Nephron progenitor cell (in vitro differentiated cells): Measurements from ENCODE around the gene GTPBP4.

Source experiments
- DNase-seq: peaks from one replicate; pipeline ENCODE4 v3.0.0; 2021
- H3K27ac Mint-ChIP-seq: 2 replicates; pipeline ENCODE4 v1.8.0; 2021; ENCODE audit warnings: mild to moderate bottlenecking, moderate library complexity, mixed read lengths
- H3K27me3 Mint-ChIP-seq: 2 replicates; pipeline ENCODE4 v1.8.0; 2021; ENCODE audit warnings: mild to moderate bottlenecking, low read depth, mixed read lengths; ENCODE audit not compliant: poor library complexity
- H3K36me3 Mint-ChIP-seq: 2 replicates; pipeline ENCODE4 v1.8.0; 2021; ENCODE audit warnings: low read depth, mixed read lengths
- H3K4me1 Mint-ChIP-seq: 2 replicates; pipeline ENCODE4 v1.8.0; 2021; ENCODE audit warnings: mixed read lengths
- H3K4me3 Mint-ChIP-seq: 2 replicates; pipeline ENCODE4 v1.8.0; 2021; ENCODE audit warnings: mild to moderate bottlenecking, moderate library complexity, mixed read lengths
- H3K9me3 Mint-ChIP-seq: 2 replicates; pipeline ENCODE4 v1.8.0; 2021; ENCODE audit warnings: mild to moderate bottlenecking, moderate library complexity, mixed read lengths
- TF ChIP-seq, protein P1 (sequence below): fragments of 200-600 bp; sonication (generic); IDR thresholded peaks from 2 replicates; pipeline ENCODE4 v1.5.0; 2021; ENCODE audit warnings: antibody characterized with exemption

GTPBP4 gene

GRCh38 chr10:988667-989545, 672 bp downstream of the GTPBP4 start:
- Mint-ChIP-seq H3K36me3 (peaks cover 34% of the 10 kb centered on the region), H3K4me3 (peak overlapping the region; percentile 93), H3K27ac (peak overlapping the region; percentile 64), H3K27me3 (peaks cover 3% of the 10 kb centered on the region), H3K4me1 (peaks cover 25% of the 10 kb centered on the region), H3K9me3 (no peaks in the 10 kb centered on the region)
- TF ChIP-seq, protein P1, sequence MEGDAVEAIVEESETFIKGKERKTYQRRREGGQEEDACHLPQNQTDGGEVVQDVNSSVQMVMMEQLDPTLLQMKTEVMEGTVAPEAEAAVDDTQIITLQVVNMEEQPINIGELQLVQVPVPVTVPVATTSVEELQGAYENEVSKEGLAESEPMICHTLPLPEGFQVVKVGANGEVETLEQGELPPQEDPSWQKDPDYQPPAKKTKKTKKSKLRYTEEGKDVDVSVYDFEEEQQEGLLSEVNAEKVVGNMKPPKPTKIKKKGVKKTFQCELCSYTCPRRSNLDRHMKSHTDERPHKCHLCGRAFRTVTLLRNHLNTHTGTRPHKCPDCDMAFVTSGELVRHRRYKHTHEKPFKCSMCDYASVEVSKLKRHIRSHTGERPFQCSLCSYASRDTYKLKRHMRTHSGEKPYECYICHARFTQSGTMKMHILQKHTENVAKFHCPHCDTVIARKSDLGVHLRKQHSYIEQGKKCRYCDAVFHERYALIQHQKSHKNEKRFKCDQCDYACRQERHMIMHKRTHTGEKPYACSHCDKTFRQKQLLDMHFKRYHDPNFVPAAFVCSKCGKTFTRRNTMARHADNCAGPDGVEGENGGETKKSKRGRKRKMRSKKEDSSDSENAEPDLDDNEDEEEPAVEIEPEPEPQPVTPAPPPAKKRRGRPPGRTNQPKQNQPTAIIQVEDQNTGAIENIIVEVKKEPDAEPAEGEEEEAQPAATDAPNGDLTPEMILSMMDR = no peak
- no peak for DNase-seq

DNA sequence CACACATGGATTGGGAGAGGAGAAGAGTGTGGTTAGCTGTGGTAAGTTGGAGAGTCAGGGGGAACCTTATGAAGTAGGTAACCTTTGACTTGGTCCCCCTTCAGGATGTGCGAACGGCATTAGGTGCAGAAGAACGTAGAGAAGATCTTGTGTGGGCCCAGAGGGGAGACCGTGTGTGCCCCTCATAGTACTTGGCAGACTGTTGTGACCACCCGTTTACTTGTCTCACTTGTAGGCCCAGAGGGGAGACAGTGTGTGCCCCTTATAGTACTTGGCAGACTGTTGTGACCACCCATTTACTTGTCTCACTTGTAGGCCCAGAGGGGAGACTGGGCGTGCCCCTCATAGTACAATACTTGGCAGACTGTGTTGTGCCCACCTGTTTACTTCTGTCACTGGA, 2.6 kb downstream of the GTPBP4 start:
- TF ChIP-seq, protein P1 = no peak
- peaks cover 53% of the 10 kb centered on the region for H3K36me3 Mint-ChIP-seq
- no peak overlapping the region for H3K27ac Mint-ChIP-seq
- no peak for DNase-seq
- H3K4me3 Mint-ChIP-seq = peak overlapping the region; percentile 39
- peaks cover 25% of the 10 kb centered on the region for H3K4me1 Mint-ChIP-seq
- peaks cover 3% of the 10 kb centered on the region for H3K27me3 Mint-ChIP-seq
- H3K9me3 Mint-ChIP-seq = no peaks in the 10 kb centered on the region

DNA sequence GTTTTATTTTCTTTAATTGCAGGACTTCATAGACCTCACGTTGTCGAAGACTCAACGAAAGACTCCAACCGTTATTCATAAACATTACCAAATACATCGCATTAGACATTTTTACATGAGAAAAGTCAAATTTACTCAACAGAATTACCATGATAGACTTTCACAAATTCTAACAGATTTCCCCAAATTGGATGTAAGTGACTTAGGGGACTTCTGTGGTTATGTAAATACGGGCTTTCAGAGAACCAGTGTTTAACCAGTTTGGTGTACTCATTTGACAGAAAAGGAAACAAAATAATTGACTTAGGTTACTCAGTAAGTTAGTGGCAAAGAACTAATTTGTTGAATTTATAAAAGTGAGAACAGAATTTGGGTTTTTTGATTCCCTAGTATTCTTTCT, 4.2 kb downstream of the GTPBP4 start:
- H3K27ac Mint-ChIP-seq = no peak overlapping the region
- peaks cover 3% of the 10 kb centered on the region for H3K27me3 Mint-ChIP-seq

GRCh38 chr10:992871-993270, 4.6 kb downstream of the GTPBP4 start:
- Mint-ChIP-seq H3K27ac (no peak overlapping the region), H3K27me3 (peaks cover 3% of the 10 kb centered on the region), H3K36me3 (peaks cover 72% of the 10 kb centered on the region), H3K4me1 (peaks cover 17% of the 10 kb centered on the region), H3K4me3 (no peak overlapping the region), H3K9me3 (no peaks in the 10 kb centered on the region)
- TF ChIP-seq, protein P1 = no peak
- no peak for DNase-seq

More for the DNA sequence above, 4.2 kb downstream of the GTPBP4 start:
- Mint-ChIP-seq H3K4me1 (peaks cover 17% of the 10 kb centered on the region), H3K4me3 (no peak overlapping the region), H3K9me3 (no peaks in the 10 kb centered on the region), H3K36me3 (peaks cover 68% of the 10 kb centered on the region)
- TF ChIP-seq, protein P1 = no peak
- DNase-seq = no peak

DNA sequence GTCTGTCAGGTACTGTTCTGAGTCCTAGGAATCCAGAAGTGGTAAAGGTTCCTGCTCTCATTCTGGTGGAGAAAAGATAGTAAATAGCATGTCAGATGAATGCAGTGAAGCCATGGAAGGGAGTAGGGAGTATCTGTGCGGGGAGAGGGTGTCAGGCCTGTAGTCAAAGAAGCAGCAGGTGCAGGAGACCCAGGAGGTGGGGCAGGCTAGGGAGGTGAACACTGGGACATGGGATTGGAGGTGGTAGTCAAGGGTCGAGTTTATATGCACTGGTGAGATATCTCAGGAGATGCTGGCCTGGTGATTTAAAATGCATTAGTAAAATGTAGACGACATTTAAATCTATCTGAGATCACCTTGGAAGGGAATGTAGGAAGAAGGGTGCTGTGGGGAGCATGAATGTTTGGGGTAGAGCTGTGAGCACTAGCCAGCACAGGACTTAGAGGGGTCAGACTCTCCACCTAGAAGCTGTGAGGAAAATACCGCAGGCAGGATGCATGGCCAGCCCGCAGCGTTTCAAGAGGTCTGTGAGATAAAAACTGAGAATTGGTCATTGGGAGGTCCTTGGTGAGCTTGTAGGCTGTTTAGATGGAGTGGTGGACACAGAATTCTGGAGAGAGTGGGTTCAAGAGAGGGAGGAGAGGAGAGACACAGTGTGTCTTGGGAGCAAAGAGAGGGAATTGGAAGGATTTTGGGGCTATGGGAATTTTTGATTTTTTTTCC, 6.8 kb downstream of the GTPBP4 start:
- peaks cover 90% of the 10 kb centered on the region for H3K36me3 Mint-ChIP-seq
- H3K9me3 Mint-ChIP-seq = no peaks in the 10 kb centered on the region
- peaks cover 3% of the 10 kb centered on the region for H3K4me1 Mint-ChIP-seq
- H3K27me3 Mint-ChIP-seq = no peaks in the 10 kb centered on the region
- H3K4me3 Mint-ChIP-seq = no peak overlapping the region
- TF ChIP-seq, protein P1 = no peak
- no peak for DNase-seq
- H3K27ac Mint-ChIP-seq = peak overlapping the region; percentile 78
